CD14-positive monocyte (primary cell): ENCODE data around the gene SLC10A6. TPM values are rescaled to one million over a fixed set of nuclear protein-coding genes. Genes with fewer than 3 reads are reported as not detected.

Source experiments
- DNase-seq, 3 donors: peaks; one replicate each; pipeline ENCODE4 v3.0.0-alpha.2; 2011 to 2022
- H2AFZ ChIP-seq: 2 replicates; pipeline ENCODE4 v1.6.0; 2012; ENCODE audit warnings: mild to moderate bottlenecking, low read depth, low read length, inconsistent platforms; ENCODE audit not compliant: insufficient read depth, poor library complexity, severe bottlenecking
- H3K27ac ChIP-seq, 2 donors: 1 replicate in 1 of 2; 2 replicates in 1 of 2; pipeline ENCODE4 v1.5.1; 2012 to 2013; ENCODE audit warnings: low read length in 2 of 2, control low read depth in 1 of 2, inconsistent platforms in 1 of 2, low read depth in 1 of 2, mild to moderate bottlenecking in 1 of 2
- H3K27me3 ChIP-seq, 2 donors: one replicate each; pipeline versions ENCODE4 v1.6.0 to v1.6.1; 2011 to 2013; ENCODE audit warnings: low read length in 2 of 2; ENCODE audit not compliant: control insufficient read depth in 2 of 2, insufficient read depth in 2 of 2
- H3K36me3 ChIP-seq, 2 donors: replicated peaks in 1 of 2; 1 replicate in 1 of 2; 2 replicates in 1 of 2; pipeline versions ENCODE4 v1.5.1 to v1.6.1; 2012 to 2013; ENCODE audit warnings: low read length in 2 of 2, control low read depth in 1 of 2, inconsistent platforms in 1 of 2, mild to moderate bottlenecking in 1 of 2; ENCODE audit not compliant: insufficient read depth in 2 of 2, control insufficient read depth in 1 of 2
- H3K4me1 ChIP-seq, 2 donors: 1 replicate in 1 of 2; 2 replicates in 1 of 2; pipeline versions ENCODE4 v1.5.1 to v1.6.1; 2012 to 2013; ENCODE audit warnings: low read length in 2 of 2, control low read depth in 1 of 2, inconsistent platforms in 1 of 2, mild to moderate bottlenecking in 1 of 2, moderate library complexity in 1 of 2; ENCODE audit not compliant: insufficient read depth in 2 of 2, control insufficient read depth in 1 of 2
- H3K4me2 ChIP-seq: replicated peaks from 2 replicates; pipeline ENCODE3; 2012; ENCODE audit warnings: low read length, moderate library complexity, mild to moderate bottlenecking; ENCODE audit not compliant: poor library complexity, severe bottlenecking; ENCODE audit errors: extremely low read depth
- H3K4me3 ChIP-seq, 3 experiments: fragments of 200-600 bp in 1 of 3; sonication (generic) in 1 of 3; replicated peaks in 1 of 3; 1 replicate in 2 of 3; 2 replicates in 1 of 3; pipeline ENCODE4 v1.5.1; 2011 to 2013; ENCODE audit warnings: low read length in 3 of 3, mild to moderate bottlenecking in 3 of 3, control low read depth in 2 of 3, low read depth in 2 of 3, inconsistent platforms in 1 of 3, moderate library complexity in 1 of 3
- H3K79me2 ChIP-seq: 2 replicates; pipeline ENCODE4 v1.6.0; 2012; ENCODE audit warnings: mild to moderate bottlenecking, control low read depth, inconsistent platforms, low read length, moderate library complexity; ENCODE audit not compliant: insufficient read depth
- H3K9ac ChIP-seq: 2 replicates; pipeline ENCODE4 v1.6.0; 2017; ENCODE audit warnings: low read length, mild to moderate bottlenecking; ENCODE audit not compliant: insufficient read depth, poor library complexity, severe bottlenecking
- H3K9me3 ChIP-seq, 2 donors: replicated peaks in 1 of 2; 1 replicate in 1 of 2; 2 replicates in 1 of 2; pipeline versions ENCODE4 v1.5.1 to v1.6.1; 2012 to 2013; ENCODE audit warnings: low read length in 2 of 2, control low read depth in 1 of 2; ENCODE audit not compliant: control insufficient read depth in 1 of 2, insufficient read depth in 1 of 2
- H4K20me1 ChIP-seq: 2 replicates; pipeline ENCODE4 v1.6.0; 2012; ENCODE audit warnings: mild to moderate bottlenecking, low read length, control low read depth, moderate library complexity; ENCODE audit not compliant: insufficient read depth
- H3K27ac Mint-ChIP-seq, 7 donors: one replicate each; pipeline ENCODE4 v1.8.0; 2020; ENCODE audit warnings: mild to moderate bottlenecking in 7 of 7, mixed read lengths in 7 of 7, moderate library complexity in 6 of 7, inconsistent platforms in 2 of 7
- H3K27me3 Mint-ChIP-seq, 3 donors: one replicate each; pipeline ENCODE4 v1.8.0; 2021 to 2022; ENCODE audit warnings: low read depth in 3 of 3, mild to moderate bottlenecking in 3 of 3, mixed read lengths in 3 of 3, moderate library complexity in 3 of 3, inconsistent platforms in 1 of 3
- H3K36me3 Mint-ChIP-seq, 2 donors: one replicate each; pipeline ENCODE4 v1.8.0; 2020; ENCODE audit warnings: mixed read lengths in 2 of 2, inconsistent platforms in 1 of 2, mild to moderate bottlenecking in 1 of 2
- H3K4me1 Mint-ChIP-seq: one replicate; pipeline ENCODE4 v1.8.0; 2020; ENCODE audit warnings: mild to moderate bottlenecking, mixed read lengths
- H3K4me3 Mint-ChIP-seq, 2 donors: one replicate each; pipeline ENCODE4 v1.8.0; 2020; ENCODE audit warnings: mild to moderate bottlenecking in 2 of 2, mixed read lengths in 2 of 2, moderate library complexity in 1 of 2
- H3K9me3 Mint-ChIP-seq, 7 donors: one replicate each; pipeline ENCODE4 v1.8.0; 2020 to 2022; ENCODE audit warnings: mixed read lengths in 7 of 7, mild to moderate bottlenecking in 6 of 7, moderate library complexity in 6 of 7, inconsistent platforms in 2 of 7
- CTCF ChIP-seq: fragments of 200-600 bp; IDR thresholded peaks from one replicate; pipeline ENCODE4 v1.8.0; 2022; ENCODE audit warnings: antibody characterized with exemption, mild to moderate bottlenecking
- WGBS: methylation state at CpG from one replicate; pipeline ENCODE4 v1.1.5; 2013; ENCODE audit warnings: missing lambda C conversion rate; ENCODE audit not compliant: insufficient coverage; 5-methylcytosine and 5-hydroxymethylcytosine counted together
- intact Hi-C, 2 donors: fragments of 100-400 bp; cut with micrococcal nuclease; formaldehyde crosslinking; loops; one replicate each; pipeline versions ENCODE4 v1.15.0 to v1.15.1; 2023
- polyA plus RNA-seq, 3 donors: library from polyadenylated mRNA; depleted of rRNA in 1 of 3; unstranded in 2 of 3; stranded (reverse) in 1 of 3; fragments of 300-500 nt in 2 of 3; fragments of >200 nt in 1 of 3; fragmentation: Illumina TruSeq in 2 of 3; gene quantifications; 1 replicate in 2 of 3; 2 replicates in 1 of 3; pipeline ENCODE4 v1.2.3, GENCODE V29; 2012 to 2021

The SLC10A6 gene
- polyA plus RNA-seq, 3 donors = 0.08 TPM; not detected in 2

DNA sequence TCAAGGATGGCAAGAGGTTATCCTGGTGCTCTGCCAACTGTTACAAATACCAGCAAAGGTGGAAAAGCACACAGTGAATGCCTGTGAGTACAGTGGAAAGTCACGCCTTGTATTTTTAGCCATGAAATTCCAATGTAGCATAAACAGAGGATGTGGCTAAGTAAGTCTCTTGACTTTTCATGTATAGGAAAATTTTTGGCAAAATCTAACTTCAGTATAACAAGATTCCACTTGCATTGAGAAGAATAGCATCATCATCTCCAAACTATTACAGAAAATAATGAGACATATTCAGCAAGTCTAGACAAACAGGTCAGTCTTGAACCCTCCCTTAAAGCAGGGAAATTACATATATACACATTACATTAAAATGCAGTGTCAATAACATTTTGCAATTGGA lies 7.9 kb downstream of the SLC10A6 start:
- Histone ChIP-seq H3K27me3 (no peaks in the 10 kb centered on the region), H3K36me3 (no peaks in the 10 kb centered on the region), H3K9ac (no peak overlapping the region), H3K79me2 (no peaks in the 10 kb centered on the region), H3K4me1 (no peaks in the 10 kb centered on the region), H3K4me3 (no peak overlapping the region), H3K27ac (no peak overlapping the region), H3K4me2 (no peak overlapping the region), H2AFZ (no peak overlapping the region), H3K9me3 (no peaks in the 10 kb centered on the region), H4K20me1 (no peaks in the 10 kb centered on the region)
- no peak for DNase-seq
- Mint-ChIP-seq H3K4me3 (no peak overlapping the region), H3K36me3 (no peaks in the 10 kb centered on the region), H3K9me3 (peaks cover 0 to 14% (median under 1%) of the 10 kb centered on the region in 7 donors), H3K4me1 (peaks cover 5% of the 10 kb centered on the region), H3K27me3 (peaks cover 0 to 1% (median 1%) of the 10 kb centered on the region in 3 donors), H3K27ac (no peak overlapping the region)
- intact Hi-C loops = no loop called here
- WGBS = 100% methylated on average over 1 of the region's 1 CpG
- no peak for TF ChIP-seq CTCF

- H3K27me3 Mint-ChIP-seq = peaks cover 0 to 1% (median 1%) of the 10 kb centered on the region in 3 donors
- H3K9me3 Mint-ChIP-seq = peaks cover 0 to 14% (median 0%) of the 10 kb centered on the region in 7 donors
- H3K9me3 ChIP-seq = no peaks in the 10 kb centered on the region
- TF ChIP-seq CTCF = no peak
- intact Hi-C loops = no loop called here
- H3K4me3 ChIP-seq = no peak overlapping the region
- H3K4me1 ChIP-seq = no peaks in the 10 kb centered on the region
- no peak overlapping the region for H3K27ac Mint-ChIP-seq
- H4K20me1 ChIP-seq = no peaks in the 10 kb centered on the region
- H3K27me3 ChIP-seq = no peaks in the 10 kb centered on the region
- no peak overlapping the region for H2AFZ ChIP-seq
- H3K4me1 Mint-ChIP-seq = peaks cover 5% of the 10 kb centered on the region
- no peak for DNase-seq
- H3K36me3 Mint-ChIP-seq = no peaks in the 10 kb centered on the region
- no peaks in the 10 kb centered on the region for H3K79me2 ChIP-seq
- H3K4me2 ChIP-seq = no peak overlapping the region
- no peak overlapping the region for H3K4me3 Mint-ChIP-seq
- H3K36me3 ChIP-seq = no peaks in the 10 kb centered on the region
- H3K27ac ChIP-seq = no peak overlapping the region
- WGBS = no CpG with 5 or more reads among the region's 1 CpG
- H3K9ac ChIP-seq = no peak overlapping the region
Observed at GRCh38 chr4:86840858-86841257, 8.3 kb downstream of the SLC10A6 start.
